IPS-18c (cell line): Measurements from ENCODE around the gene PDE6H.

Source experiments
- H3K4me3 ChIP-seq: 2 replicates; pipeline ENCODE4 v1.7.0; 2013; ENCODE audit warnings: low read depth, mild to moderate bottlenecking, low read length, moderate library complexity; ENCODE audit not compliant: insufficient read depth
- H3K9me3 ChIP-seq: one replicate; pipeline ENCODE4 v1.6.1; 2013; ENCODE audit warnings: mild to moderate bottlenecking, low read length, moderate library complexity; ENCODE audit not compliant: control insufficient read depth, insufficient read depth

Gene PDE6H

GRCh38 chr12:14948672-14949071, 24.2 kb upstream of the PDE6H start:
- Histone ChIP-seq H3K9me3 (no peaks in the 10 kb centered on the region), H3K4me3 (no peak overlapping the region)

- Histone ChIP-seq H3K4me3 (no peak overlapping the region), H3K9me3 (no peaks in the 10 kb centered on the region)
Measured at GRCh38 chr12:14949631-14950030, 23.2 kb upstream of the PDE6H start.

GRCh38 chr12:14950421-14950820, 22.4 kb upstream of the PDE6H start:
- Histone ChIP-seq H3K4me3 (no peak overlapping the region), H3K9me3 (no peaks in the 10 kb centered on the region)

- H3K4me3 ChIP-seq = no peak overlapping the region
Measured at GRCh38 chr12:14950982-14951746, 21.7 kb upstream of the PDE6H start.

GRCh38 chr12:14951851-14952250, 21.0 kb upstream of the PDE6H start:
- H3K4me3 ChIP-seq = no peak overlapping the region
- no peaks in the 10 kb centered on the region for H3K9me3 ChIP-seq

More at GRCh38 chr12:14950982-14951746, 21.7 kb upstream of the PDE6H start:
- H3K9me3 ChIP-seq = no peaks in the 10 kb centered on the region

DNA sequence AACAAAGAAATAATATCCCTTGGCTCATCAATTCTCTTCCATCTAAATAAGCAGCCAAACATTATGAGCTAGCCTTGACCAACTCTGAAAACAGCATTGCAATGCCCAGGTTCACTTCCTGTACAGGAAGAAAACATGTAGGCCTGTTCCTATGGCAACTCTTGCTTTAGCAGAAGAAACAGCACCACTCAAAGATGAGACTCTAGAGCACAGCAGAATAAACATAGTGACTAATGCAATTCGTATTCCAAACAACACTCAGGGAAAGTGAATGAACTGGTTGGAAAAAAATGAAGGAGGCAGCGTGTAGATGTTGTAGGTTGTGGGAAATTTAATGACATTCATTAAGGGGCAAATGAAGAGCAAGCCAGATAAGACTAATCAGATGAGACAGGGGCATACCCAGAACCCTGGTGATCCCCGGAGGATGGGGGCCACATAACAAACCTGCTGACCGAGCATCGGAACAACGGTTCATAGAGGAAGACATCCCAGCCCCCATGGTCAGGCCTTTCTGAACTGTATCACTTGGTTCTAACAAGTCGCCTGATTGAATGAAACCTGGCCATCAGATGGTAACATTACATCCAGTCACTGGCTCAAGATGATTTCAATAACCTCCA, 20.4 kb upstream of the PDE6H start:
- H3K9me3 ChIP-seq = no peaks in the 10 kb centered on the region
- H3K4me3 ChIP-seq = no peak overlapping the region

GRCh38 chr12:14953752-14954151, 19.1 kb upstream of the PDE6H start:
- H3K4me3 ChIP-seq = no peak overlapping the region

DNA sequence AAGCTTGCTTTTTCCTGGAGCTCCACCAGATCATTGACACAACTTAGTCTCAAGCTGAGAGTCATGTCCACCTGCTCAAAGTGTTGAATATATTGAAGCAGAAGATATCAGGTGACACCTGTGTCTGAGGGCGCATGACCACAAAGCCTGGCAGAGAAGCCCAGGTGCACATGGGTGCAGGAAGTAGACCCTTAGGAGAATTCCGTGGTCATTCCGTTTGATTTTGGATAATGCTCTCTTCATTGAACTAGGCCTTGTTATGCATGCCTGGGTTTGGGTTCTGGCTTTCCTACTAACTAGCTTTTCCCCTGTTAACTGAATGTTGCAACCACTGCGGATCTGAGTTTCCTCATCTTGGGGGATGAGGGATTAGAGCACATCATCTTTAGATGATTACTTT, 18.6 kb upstream of the PDE6H start:
- Histone ChIP-seq H3K9me3 (no peaks in the 10 kb centered on the region), H3K4me3 (no peak overlapping the region)

More at GRCh38 chr12:14953752-14954151, 19.1 kb upstream of the PDE6H start:
- H3K9me3 ChIP-seq = no peaks in the 10 kb centered on the region

DNA sequence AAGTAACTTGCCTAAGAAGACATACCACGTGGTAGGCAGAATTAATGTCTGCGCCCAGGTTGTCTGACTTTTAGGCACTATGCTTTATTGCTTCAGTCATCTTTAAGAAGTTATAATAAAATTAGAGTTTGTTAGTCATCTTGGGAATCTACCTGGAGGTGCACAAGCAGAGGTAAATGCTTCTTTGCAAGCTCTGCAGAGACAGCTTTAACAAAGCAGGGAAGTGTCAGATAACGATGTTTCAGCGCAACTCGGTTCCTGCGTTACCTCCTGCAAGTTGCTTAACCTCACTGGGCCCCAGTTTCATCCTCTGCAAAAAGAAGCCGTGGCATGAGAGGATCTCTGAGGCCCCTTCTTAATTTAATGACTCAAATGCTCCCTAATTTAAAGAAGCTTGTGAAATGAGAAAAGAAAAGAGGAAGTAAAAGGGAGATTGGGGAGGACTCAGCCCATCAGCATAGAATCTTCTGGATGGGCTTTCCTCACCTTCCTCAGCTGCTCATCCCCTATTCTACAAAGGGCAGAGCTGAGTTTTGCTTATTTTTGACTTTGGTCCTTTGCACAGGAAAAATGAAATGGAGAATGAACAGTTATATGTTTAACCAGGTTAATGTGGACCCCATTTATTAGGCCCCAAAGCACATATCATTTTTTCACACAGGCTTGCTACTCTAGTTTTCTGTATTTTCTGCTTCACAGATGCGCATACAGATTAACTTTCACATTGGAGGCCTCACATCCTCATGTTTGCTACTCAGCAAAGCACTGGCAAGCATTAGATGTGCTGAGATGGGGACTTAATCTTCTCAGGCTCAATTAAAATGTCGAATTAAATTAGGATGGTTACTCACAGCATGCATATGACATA, 16.6 kb upstream of the PDE6H start:
- H3K9me3 ChIP-seq = no peaks in the 10 kb centered on the region
- H3K4me3 ChIP-seq = no peak overlapping the region

DNA sequence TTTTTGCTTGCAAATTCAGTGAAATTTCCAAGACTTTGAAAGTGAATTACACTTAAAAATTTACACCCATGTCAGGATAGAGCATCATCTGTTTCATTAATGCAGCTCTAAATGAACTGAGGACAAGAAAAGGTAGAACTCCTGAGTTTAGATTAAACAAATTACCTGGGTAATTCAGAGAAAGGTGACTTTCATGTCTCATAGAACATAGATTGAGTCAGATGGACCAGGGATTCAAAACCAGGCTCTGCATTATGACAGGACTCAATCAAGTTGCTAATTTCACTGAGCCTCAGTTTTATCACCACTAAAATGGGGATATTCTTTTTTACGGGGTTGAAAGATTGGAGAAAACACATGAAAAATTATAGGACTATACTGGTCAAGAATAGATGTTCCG, 15.9 kb upstream of the PDE6H start:
- Histone ChIP-seq H3K9me3 (no peaks in the 10 kb centered on the region), H3K4me3 (no peak overlapping the region)

- Histone ChIP-seq H3K9me3 (no peaks in the 10 kb centered on the region), H3K4me3 (no peak overlapping the region)
Measured at GRCh38 chr12:14957551-14958168, 15.2 kb upstream of the PDE6H start.

- H3K4me3 ChIP-seq = no peak overlapping the region
Measured at GRCh38 chr12:14958361-14959125, 14.3 kb upstream of the PDE6H start.

GRCh38 chr12:14959126-14959440, 13.8 kb upstream of the PDE6H start:
- no peak overlapping the region for H3K4me3 ChIP-seq
- H3K9me3 ChIP-seq = no peaks in the 10 kb centered on the region

More at GRCh38 chr12:14958361-14959125, 14.3 kb upstream of the PDE6H start:
- no peaks in the 10 kb centered on the region for H3K9me3 ChIP-seq

DNA sequence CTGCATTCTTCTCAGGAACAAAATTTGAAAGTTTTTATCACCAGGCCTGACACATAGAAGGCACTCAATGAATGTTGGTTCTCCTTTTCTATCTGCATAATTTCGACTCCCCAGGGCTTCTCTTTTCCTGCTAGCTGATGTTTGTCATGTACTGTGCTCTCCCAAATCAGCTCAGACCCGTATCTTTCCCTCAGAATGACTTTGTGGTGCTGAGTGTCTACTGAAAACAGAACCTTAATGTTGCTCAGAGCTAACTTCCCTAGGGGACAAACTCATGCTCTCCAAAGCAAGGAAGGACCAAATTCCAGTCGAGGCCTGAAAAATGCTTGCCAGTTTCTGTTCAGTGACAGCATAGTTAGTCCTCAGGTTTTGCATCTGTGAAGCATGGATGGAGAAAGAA, 13.4 kb upstream of the PDE6H start:
- Histone ChIP-seq H3K9me3 (no peaks in the 10 kb centered on the region), H3K4me3 (no peak overlapping the region)

DNA sequence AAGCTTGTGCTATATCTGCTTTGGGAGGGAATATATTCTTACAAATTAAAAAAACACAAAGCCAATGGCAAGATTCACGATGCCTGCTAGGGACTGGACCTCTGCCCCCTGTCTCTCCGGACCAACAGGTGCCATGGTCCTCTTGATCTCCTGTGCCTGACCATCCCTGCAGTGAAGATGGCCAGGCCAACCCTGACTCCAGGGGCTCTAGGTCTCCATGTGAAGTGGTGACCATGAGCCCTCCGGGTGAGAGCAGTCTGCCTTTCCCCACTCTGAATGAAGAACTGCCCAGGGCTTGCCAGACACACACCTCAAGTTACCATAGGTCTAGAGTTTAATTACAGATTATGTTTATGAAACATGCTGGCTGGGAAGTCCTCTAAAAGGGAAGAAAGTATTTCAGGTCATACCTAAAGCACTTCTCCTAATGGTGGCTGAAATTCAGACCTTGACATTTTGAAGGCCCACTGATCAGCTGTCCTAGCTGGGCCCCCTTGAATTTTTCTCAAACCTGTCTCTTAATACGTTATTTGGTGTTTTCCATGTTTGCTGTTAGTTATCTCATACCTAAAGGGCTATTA, 12.8 kb upstream of the PDE6H start:
- Histone ChIP-seq H3K9me3 (no peaks in the 10 kb centered on the region), H3K4me3 (no peak overlapping the region)

GRCh38 chr12:14960548-14961465, 12.0 kb upstream of the PDE6H start:
- Histone ChIP-seq H3K4me3 (no peak overlapping the region), H3K9me3 (no peaks in the 10 kb centered on the region)
